Type B pancreatic cell (in vitro differentiated cells): Measurements from ENCODE around the gene TEAD1. TPM values are rescaled to one million over a fixed set of nuclear protein-coding genes. Genes with fewer than 3 reads are reported as not detected.

Experiments used
- DNase-seq: peaks from one replicate; pipeline ENCODE4 v3.0.0; 2021; ENCODE audit warnings: mixed read lengths; ENCODE audit not compliant: unreplicated experiment; ENCODE audit errors: extremely low spot score
- H3K27ac Mint-ChIP-seq: 2 replicates; pipeline ENCODE4 v1.8.0; 2021; ENCODE audit warnings: mild to moderate bottlenecking, mixed read lengths
- H3K27me3 Mint-ChIP-seq: 2 replicates; pipeline ENCODE4 v1.8.0; 2021; ENCODE audit warnings: mixed read lengths
- H3K36me3 Mint-ChIP-seq: 2 replicates; pipeline ENCODE4 v1.8.0; 2021; ENCODE audit warnings: mixed read lengths
- H3K4me1 Mint-ChIP-seq: one replicate; pipeline ENCODE4 v1.8.0; 2021; ENCODE audit warnings: mixed read lengths; ENCODE audit not compliant: unreplicated experiment
- H3K4me3 Mint-ChIP-seq: 2 replicates; pipeline ENCODE4 v1.8.0; 2021; ENCODE audit warnings: mild to moderate bottlenecking, mixed read lengths
- H3K9me3 Mint-ChIP-seq: 2 replicates; pipeline ENCODE4 v1.8.0; 2021; ENCODE audit warnings: mixed read lengths
- CTCF ChIP-seq: fragments of 200-600 bp; sonication (generic); conservative IDR thresholded peaks from 2 replicates; pipeline ENCODE4 v1.5.0; 2021; ENCODE audit warnings: antibody characterized with exemption, mild to moderate bottlenecking
- long read RNA-seq: library from polyadenylated mRNA; unstranded; transcript quantifications from one replicate; pipeline ENCODE4 v2.0.0, GENCODE V29; 2020
- total RNA-seq: library from RNA; stranded (reverse); gene quantifications from 2 replicates; pipeline ENCODE4 v1.2.1, GENCODE V29; 2021; ENCODE audit warnings: low replicate concordance

Gene TEAD1
- total RNA-seq = 91.8 and 99.3 TPM in 2 replicates
- long read RNA-seq, partial matches to known transcripts = 1 of 36 reads
- long read RNA-seq, other reads (novel, unspliced or antisense) = 35 of 36 reads

GRCh38 chr11:12673924-12674570 lies at the start of gene TEAD1:
TEAD1 (plus strand) TSS chr11:12674421.
- H3K27ac Mint-ChIP-seq = peak within 1 kb of the TSS; percentile 94
- peaks cover 7% of the 10 kb centered on the region for H3K9me3 Mint-ChIP-seq
- peaks cover 28% of the 10 kb centered on the region for H3K4me1 Mint-ChIP-seq
- TF ChIP-seq CTCF = no peak
- no peaks in the 10 kb centered on the region for H3K27me3 Mint-ChIP-seq
- DNase-seq = peak; percentile 100
- H3K4me3 Mint-ChIP-seq = peak within 1 kb of the TSS; percentile 95
- H3K36me3 Mint-ChIP-seq = no peaks in the 10 kb centered on the region

GRCh38 chr11:12624595-12624994 lies 49.6 kb upstream of the TEAD1 start:
- no peak for TF ChIP-seq CTCF
- no peak overlapping the region for H3K27ac Mint-ChIP-seq
- no peak for DNase-seq
- H3K4me3 Mint-ChIP-seq = no peak overlapping the region
- H3K27me3 Mint-ChIP-seq = no peaks in the 10 kb centered on the region
- H3K9me3 Mint-ChIP-seq = peaks cover 17% of the 10 kb centered on the region
- peaks cover 4% of the 10 kb centered on the region for H3K36me3 Mint-ChIP-seq
- H3K4me1 Mint-ChIP-seq = no peaks in the 10 kb centered on the region

- Mint-ChIP-seq H3K27me3 (no peaks in the 10 kb centered on the region), H3K4me1 (no peaks in the 10 kb centered on the region), H3K36me3 (peaks cover 3% of the 10 kb centered on the region), H3K9me3 (peaks cover 15% of the 10 kb centered on the region), H3K4me3 (no peak overlapping the region), H3K27ac (no peak overlapping the region)
- no peak for DNase-seq
- no peak for TF ChIP-seq CTCF
These were observed 48.7 kb upstream of the TEAD1 start for GRCh38 chr11:12625438-12626071.

- Mint-ChIP-seq H3K36me3 (no peaks in the 10 kb centered on the region), H3K27me3 (no peaks in the 10 kb centered on the region), H3K9me3 (peaks cover 12% of the 10 kb centered on the region), H3K27ac (no peak overlapping the region), H3K4me1 (no peaks in the 10 kb centered on the region), H3K4me3 (no peak overlapping the region)
- no peak for TF ChIP-seq CTCF
- no peak for DNase-seq
These were observed 47.6 kb upstream of the TEAD1 start for GRCh38 chr11:12626616-12627015.

- no peak for TF ChIP-seq CTCF
- H3K36me3 Mint-ChIP-seq = no peaks in the 10 kb centered on the region
- no peak for DNase-seq
- H3K27me3 Mint-ChIP-seq = no peaks in the 10 kb centered on the region
- H3K4me1 Mint-ChIP-seq = no peaks in the 10 kb centered on the region
- H3K9me3 Mint-ChIP-seq = peaks cover 11% of the 10 kb centered on the region
- no peak overlapping the region for H3K27ac Mint-ChIP-seq
- no peak overlapping the region for H3K4me3 Mint-ChIP-seq
These were observed 45.9 kb upstream of the TEAD1 start for GRCh38 chr11:12628314-12628713.
